ENCODE data around the gene WDR27.

Gene WDR27

DNA sequence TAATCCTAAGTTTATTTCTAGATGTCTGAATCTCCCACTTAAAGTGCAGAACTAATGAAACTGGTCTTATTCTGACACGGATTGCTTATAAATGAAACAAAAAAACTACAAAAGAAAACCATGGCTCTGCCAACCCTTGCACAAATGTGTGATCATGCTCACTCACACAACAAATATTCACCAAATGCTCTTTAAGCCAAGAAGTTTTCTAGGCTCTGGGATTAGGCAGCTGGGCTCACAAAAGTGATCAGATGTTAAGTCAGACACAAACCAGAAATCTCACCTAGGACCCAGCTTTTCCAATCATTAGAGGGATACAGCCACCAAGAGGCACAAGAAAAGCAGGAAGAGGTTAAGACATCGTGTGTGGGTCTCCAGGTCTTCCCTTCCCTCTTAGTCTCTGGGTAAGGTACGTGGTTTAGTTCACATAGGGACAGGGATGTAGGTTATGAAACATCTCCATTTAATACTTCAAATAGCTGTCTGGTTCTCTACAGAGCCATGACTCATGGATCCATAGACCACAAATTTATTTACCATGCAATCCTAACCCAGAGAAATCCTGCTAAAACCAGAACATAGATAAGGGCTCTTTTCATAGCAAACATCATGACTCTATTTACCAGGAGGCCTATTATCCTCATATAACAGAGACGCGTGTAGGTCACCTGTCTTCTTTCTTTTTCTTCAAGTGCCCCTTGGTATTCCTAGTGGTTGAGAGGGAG, 165.2 kb downstream of the WDR27 start:
- in situ Hi-C loops (cut with MboI; ENCODE audit: low sequenced_read_pairs, unreplicated experiment): no loop called here
- no peak for TF ChIP-seq CTCF (IDR thresholded peaks at IDR 0.05; ENCODE audit: borderline replicate concordance, control extremely low read depth, extremely low read depth, insufficient read depth, missing control alignments)
- no peak for DNase-seq (ENCODE audit: low spot score)

DNA sequence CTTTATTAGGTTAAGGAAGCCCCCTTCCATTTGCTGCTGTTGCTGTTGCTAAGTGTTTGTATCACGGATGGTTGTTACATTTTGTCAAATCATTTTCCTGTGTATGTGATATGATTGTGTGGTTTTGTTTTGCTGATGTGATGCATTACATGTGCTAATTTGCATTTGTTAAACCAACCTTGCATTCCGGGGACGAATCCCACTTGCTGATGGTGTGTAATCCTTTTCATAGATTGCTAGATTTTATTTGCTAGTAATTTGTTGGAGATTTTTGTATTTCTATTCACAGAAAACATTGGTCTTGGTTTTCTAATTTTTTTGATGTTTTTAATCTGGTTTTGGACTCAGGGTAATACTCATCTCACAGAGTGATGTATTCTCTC, 167.8 kb downstream of the WDR27 start:
- no peak for DNase-seq (ENCODE audit: low spot score)
- no peak for TF ChIP-seq CTCF (IDR thresholded peaks at IDR 0.05; ENCODE audit: borderline replicate concordance, control extremely low read depth, extremely low read depth, insufficient read depth, missing control alignments)
- in situ Hi-C loops (cut with MboI; ENCODE audit: low sequenced_read_pairs, unreplicated experiment): no loop called here

GRCh38 chr6:169533301-169534038, 168.4 kb downstream of the WDR27 start:
- TF ChIP-seq CTCF (IDR thresholded peaks at IDR 0.05; ENCODE audit: borderline replicate concordance, control extremely low read depth, extremely low read depth, insufficient read depth, missing control alignments): no peak
- in situ Hi-C loops (cut with MboI; ENCODE audit: low sequenced_read_pairs, unreplicated experiment): no loop called here
- no peak for DNase-seq (ENCODE audit: low spot score)

- TF ChIP-seq CTCF (IDR thresholded peaks at IDR 0.05; ENCODE audit: borderline replicate concordance, control extremely low read depth, extremely low read depth, insufficient read depth, missing control alignments): no peak
- no peak for DNase-seq (ENCODE audit: low spot score)
- in situ Hi-C loops (cut with MboI; ENCODE audit: low sequenced_read_pairs, unreplicated experiment): no loop called here
Measured at GRCh38 chr6:169530752-169531123, 171.1 kb downstream of the WDR27 start.

- in situ Hi-C loops (cut with MboI; ENCODE audit: low sequenced_read_pairs, unreplicated experiment): no loop called here
- DNase-seq (ENCODE audit: low spot score): no peak
Measured at GRCh38 chr6:169529931-169530751, 171.7 kb downstream of the WDR27 start.

More at GRCh38 chr6:169529931-169530751, 171.7 kb downstream of the WDR27 start:
- TF ChIP-seq CTCF (IDR thresholded peaks at IDR 0.05; ENCODE audit: borderline replicate concordance, control extremely low read depth, extremely low read depth, insufficient read depth, missing control alignments): no peak
